PC-9 (cell line): ENCODE measurements around the gene PIN4.

Source experiments
- CTCF ChIP-seq: fragments of 200-600 bp; sonication (generic); conservative IDR thresholded peaks from 2 replicates; pipeline ENCODE4 v1.6.1; 2017; ENCODE audit warnings: mixed run types, antibody characterized with exemption, mild to moderate bottlenecking, moderate library complexity
- EZH2 ChIP-seq: fragments of 200-600 bp; sonication (generic); IDR thresholded peaks from 2 replicates; pipeline ENCODE4 v1.8.0; 2017; ENCODE audit warnings: antibody characterized with exemption, low read depth

DNA sequence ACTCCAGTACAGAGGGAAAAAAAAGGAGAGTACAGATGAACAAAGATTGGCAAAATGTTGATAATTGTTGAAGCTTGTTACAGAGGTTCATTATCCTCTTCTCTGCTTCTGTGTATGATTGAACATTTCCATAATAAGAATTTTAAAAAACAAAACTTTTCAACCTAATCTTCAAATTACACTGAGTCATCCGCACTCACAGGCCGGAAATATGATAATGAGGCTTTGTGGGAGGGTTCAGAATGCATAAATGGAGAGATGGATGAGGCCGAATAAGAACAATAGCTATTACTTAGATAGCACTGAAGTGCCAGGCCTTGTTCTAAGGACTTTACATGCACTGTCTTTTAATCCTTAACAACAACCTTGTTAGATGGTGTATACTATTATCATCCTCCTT, 61.9 kb downstream of the PIN4 start:
- no peak for TF ChIP-seq CTCF
- TF ChIP-seq EZH2 = no peak
